Measurements from ENCODE around the gene SMARCD1.
A peak's percentile ranks its signal among the peaks of the same experiment; 100 is the strongest.

- TF ChIP-seq EZH2 (IDR thresholded peaks at IDR 0.05) (no peak), CTCF (IDR thresholded peaks at IDR 0.05) (peak; percentile 93), EZH2phosphoT487 (IDR thresholded peaks at IDR 0.05) (no peak)
Observed at GRCh38 chr12:50070314-50071060, 14.7 kb upstream of the SMARCD1 start.
